H9 (cell line): ENCODE data around the gene ST7L. TPM values are rescaled to one million over a fixed set of nuclear protein-coding genes. Genes with fewer than 3 reads are reported as not detected.

Source experiments
- DNase-seq: peaks from one replicate; pipeline ENCODE4 v3.0.0-alpha.2; 2017
- H2AFZ ChIP-seq: one replicate; pipeline ENCODE4 v1.6.1; 2013; ENCODE audit warnings: mild to moderate bottlenecking, low read length, control low read depth, moderate library complexity
- H2AK5ac ChIP-seq: 2 replicates; pipeline ENCODE4 v1.6.1; 2013; ENCODE audit warnings: low read length, control low read depth, mixed read lengths; ENCODE audit not compliant: insufficient read length
- H2BK120ac ChIP-seq: one replicate; pipeline ENCODE4 v1.6.1; 2013; ENCODE audit warnings: low read depth, mild to moderate bottlenecking, low read length, control low read depth, inconsistent platforms; ENCODE audit not compliant: poor library complexity, severe bottlenecking
- H2BK12ac ChIP-seq: 2 replicates; pipeline ENCODE4 v1.6.1; 2013; ENCODE audit warnings: low read length, control low read depth, mixed read lengths, low read depth; ENCODE audit not compliant: insufficient read length
- H2BK15ac ChIP-seq: 2 replicates; pipeline ENCODE4 v1.6.1; 2013; ENCODE audit warnings: low read depth, low read length, control low read depth
- H2BK20ac ChIP-seq: one replicate; pipeline ENCODE4 v1.6.1; 2013; ENCODE audit warnings: low read depth, mild to moderate bottlenecking, low read length, control low read depth, inconsistent platforms; ENCODE audit not compliant: poor library complexity, severe bottlenecking
- H2BK5ac ChIP-seq: 2 replicates; pipeline ENCODE4 v1.6.1; 2013; ENCODE audit warnings: low read length, control low read depth, mixed read lengths; ENCODE audit not compliant: insufficient read length
- H3K14ac ChIP-seq: 2 replicates; pipeline ENCODE4 v1.6.1; 2013; ENCODE audit warnings: low read length, control low read depth; ENCODE audit not compliant: insufficient read depth
- H3K18ac ChIP-seq: 2 replicates; pipeline ENCODE4 v1.6.1; 2013; ENCODE audit warnings: low read depth, mild to moderate bottlenecking, mixed read lengths, low read length, control low read depth; ENCODE audit not compliant: insufficient read length
- H3K23ac ChIP-seq: 2 replicates; pipeline ENCODE4 v1.6.1; 2013; ENCODE audit warnings: low read length, control low read depth, mixed read lengths, low read depth; ENCODE audit not compliant: insufficient read length
- H3K23me2 ChIP-seq: 2 replicates; pipeline ENCODE4 v1.6.1; 2013; ENCODE audit warnings: low read depth, mild to moderate bottlenecking, mixed read lengths, low read length, control low read depth; ENCODE audit not compliant: insufficient read length, poor library complexity, severe bottlenecking
- H3K27ac ChIP-seq: 2 replicates; pipeline ENCODE4 v1.5.1; 2013; ENCODE audit warnings: low read length, control low read depth, mixed read lengths, low read depth; ENCODE audit not compliant: insufficient read length
- H3K27me3 ChIP-seq: 2 replicates; pipeline ENCODE4 v1.6.1; 2013; ENCODE audit warnings: low read length, control low read depth, inconsistent platforms; ENCODE audit not compliant: insufficient read depth
- H3K4ac ChIP-seq: 2 replicates; pipeline ENCODE4 v1.6.1; 2013; ENCODE audit warnings: low read depth, mild to moderate bottlenecking, control low read depth, inconsistent platforms, low read length, moderate library complexity
- H3K4me1 ChIP-seq: 2 replicates; pipeline ENCODE4 v1.6.1; 2013; ENCODE audit warnings: low read length, control low read depth, inconsistent platforms; ENCODE audit not compliant: insufficient read depth
- H3K4me2 ChIP-seq: 2 replicates; pipeline ENCODE4 v1.6.1; 2013; ENCODE audit warnings: low read length, control low read depth, mixed read lengths; ENCODE audit not compliant: insufficient read length, insufficient read depth
- H3K56ac ChIP-seq: 2 replicates; pipeline ENCODE4 v1.6.1; 2013; ENCODE audit warnings: low read depth, mild to moderate bottlenecking, mixed read lengths, low read length, control low read depth; ENCODE audit not compliant: insufficient read length
- H3K79me1 ChIP-seq: 2 replicates; pipeline ENCODE4 v1.6.1; 2013; ENCODE audit warnings: low read depth, mild to moderate bottlenecking, moderate library complexity, low read length, control low read depth, inconsistent platforms; ENCODE audit not compliant: insufficient read depth, poor library complexity, severe bottlenecking
- H3K79me2 ChIP-seq: 2 replicates; pipeline ENCODE4 v1.6.1; 2013; ENCODE audit warnings: low read length, control low read depth, inconsistent platforms; ENCODE audit not compliant: insufficient read depth
- H3K9ac ChIP-seq: 2 replicates; pipeline ENCODE4 v1.6.1; 2013; ENCODE audit warnings: low read length, control low read depth, mixed read lengths; ENCODE audit not compliant: insufficient read length; ENCODE audit errors: extremely low read depth
- H3K9me3 ChIP-seq: one replicate; pipeline ENCODE4 v1.6.1; 2013; ENCODE audit warnings: low read depth, low read length, inconsistent platforms; ENCODE audit not compliant: control insufficient read depth
- H3T11ph ChIP-seq: one replicate; pipeline ENCODE4 v1.6.1; 2013; ENCODE audit warnings: mild to moderate bottlenecking, low read length, control low read depth, inconsistent platforms
- H4K20me1 ChIP-seq: one replicate; pipeline ENCODE4 v1.6.1; 2013; ENCODE audit not compliant: control insufficient read depth, insufficient read length, insufficient read depth
- H4K5ac ChIP-seq: 2 replicates; pipeline ENCODE4 v1.6.1; 2013; ENCODE audit warnings: low read depth, mild to moderate bottlenecking, mixed read lengths, low read length, control low read depth; ENCODE audit not compliant: insufficient read length
- H4K8ac ChIP-seq: replicated peaks from 2 replicates; pipeline ENCODE4 v1.6.1; 2013; ENCODE audit warnings: low read length, control low read depth, mixed read lengths, low read depth; ENCODE audit not compliant: insufficient read length
- H4K91ac ChIP-seq: 2 replicates; pipeline ENCODE4 v1.6.1; 2013; ENCODE audit warnings: low read depth, mild to moderate bottlenecking, moderate library complexity, mixed read lengths, low read length, control low read depth; ENCODE audit not compliant: insufficient read length
- H3K27ac Mint-ChIP-seq, 3 experiments: 2 replicates in 2 of 3; 3 replicates in 1 of 3; pipeline ENCODE4 v1.8.0; 2020 to 2021; ENCODE audit warnings: mixed read lengths in 3 of 3, mild to moderate bottlenecking in 1 of 3, moderate library complexity in 1 of 3
- H3K27me3 Mint-ChIP-seq: 2 replicates; pipeline ENCODE4 v1.8.0; 2021; ENCODE audit warnings: low read depth, mild to moderate bottlenecking, moderate library complexity, mixed read lengths
- H3K36me3 Mint-ChIP-seq, 3 experiments: 2 replicates in 2 of 3; 3 replicates in 1 of 3; pipeline ENCODE4 v1.8.0; 2020 to 2021; ENCODE audit warnings: low read depth in 3 of 3, mixed read lengths in 3 of 3; ENCODE audit not compliant: insufficient read depth in 1 of 3
- H3K4me1 Mint-ChIP-seq, 2 experiments: 2 replicates each; pipeline ENCODE4 v1.8.0; 2020; ENCODE audit warnings: mixed read lengths in 2 of 2
- H3K4me3 Mint-ChIP-seq, 2 experiments: 2 replicates in 1 of 2; 3 replicates in 1 of 2; pipeline ENCODE4 v1.8.0; 2020 to 2021; ENCODE audit warnings: mild to moderate bottlenecking in 2 of 2, mixed read lengths in 2 of 2, moderate library complexity in 1 of 2
- H3K9me3 Mint-ChIP-seq, 2 experiments: 2 replicates in 1 of 2; 3 replicates in 1 of 2; pipeline ENCODE4 v1.8.0; 2020; ENCODE audit warnings: mild to moderate bottlenecking in 2 of 2, mixed read lengths in 2 of 2, moderate library complexity in 1 of 2
- WGBS: extraction: QIAGEN DNeasy Blood & Tissue Kit; methylation state at CpG from one replicate; pipeline ENCODE4 v1.1.7; 2013; ENCODE audit warnings: missing lambda C conversion rate, low lambda C conversion rate, mixed read lengths; ENCODE audit not compliant: insufficient read length; ENCODE audit errors: extremely low coverage; 5-methylcytosine and 5-hydroxymethylcytosine counted together
- total RNA-seq: library from RNA; stranded (reverse); gene quantifications from 2 replicates; pipeline ENCODE4 v1.2.1, GENCODE V29; 2021
- TF ChIP-seq, protein P1 (sequence below): fragments of 200-600 bp; sonication (generic); conservative IDR thresholded peaks from 3 replicates; pipeline ENCODE4 v1.8.0; 2021; ENCODE audit warnings: antibody characterized with exemption, mild to moderate bottlenecking

Gene ST7L
- total RNA-seq, 1 experiment from 2014 or later, result 16.0 TPM

GRCh38 chr1:112478314-112478713 lies 140.6 kb downstream of the ST7L start:
- Mint-ChIP-seq H3K36me3 (peaks cover 0 to 8% (median 3%) of the 10 kb centered on the region in 3 experiments; a peak in 4 of 7 replicates), H3K4me3 (no peak overlapping the region), H3K27me3 (no peaks in the 10 kb centered on the region; the same call in 1 of the 2 replicates), H3K27ac (no peak overlapping the region), H3K9me3 (peaks cover 21 to 39% of the 10 kb centered on the region in 2 experiments), H3K4me1 (peaks cover 0 to 3% of the 10 kb centered on the region in 2 experiments; a peak in 2 of 4 replicates)
- no peak overlapping the region for H3K4me2 ChIP-seq
- no peak overlapping the region for H3K27ac ChIP-seq
- no peaks in the 10 kb centered on the region for H3K9me3 ChIP-seq
- H3K23me2 ChIP-seq, result no peaks in the 10 kb centered on the region
- no CpG with 5 or more reads among the region's 1 CpG for WGBS
- no peaks in the 10 kb centered on the region for H4K20me1 ChIP-seq
- H3K79me2 ChIP-seq, result no peaks in the 10 kb centered on the region
- H4K91ac ChIP-seq, result no peak overlapping the region
- no peaks in the 10 kb centered on the region for H3K79me1 ChIP-seq
- H3K4me1 ChIP-seq, result no peaks in the 10 kb centered on the region
- H3K56ac ChIP-seq, result no peak overlapping the region
- DNase-seq, result no peak
- no peak overlapping the region for H3K18ac ChIP-seq
- H2BK5ac ChIP-seq, result no peak overlapping the region
- H2AK5ac ChIP-seq, result no peak overlapping the region
- TF ChIP-seq, protein P1, sequence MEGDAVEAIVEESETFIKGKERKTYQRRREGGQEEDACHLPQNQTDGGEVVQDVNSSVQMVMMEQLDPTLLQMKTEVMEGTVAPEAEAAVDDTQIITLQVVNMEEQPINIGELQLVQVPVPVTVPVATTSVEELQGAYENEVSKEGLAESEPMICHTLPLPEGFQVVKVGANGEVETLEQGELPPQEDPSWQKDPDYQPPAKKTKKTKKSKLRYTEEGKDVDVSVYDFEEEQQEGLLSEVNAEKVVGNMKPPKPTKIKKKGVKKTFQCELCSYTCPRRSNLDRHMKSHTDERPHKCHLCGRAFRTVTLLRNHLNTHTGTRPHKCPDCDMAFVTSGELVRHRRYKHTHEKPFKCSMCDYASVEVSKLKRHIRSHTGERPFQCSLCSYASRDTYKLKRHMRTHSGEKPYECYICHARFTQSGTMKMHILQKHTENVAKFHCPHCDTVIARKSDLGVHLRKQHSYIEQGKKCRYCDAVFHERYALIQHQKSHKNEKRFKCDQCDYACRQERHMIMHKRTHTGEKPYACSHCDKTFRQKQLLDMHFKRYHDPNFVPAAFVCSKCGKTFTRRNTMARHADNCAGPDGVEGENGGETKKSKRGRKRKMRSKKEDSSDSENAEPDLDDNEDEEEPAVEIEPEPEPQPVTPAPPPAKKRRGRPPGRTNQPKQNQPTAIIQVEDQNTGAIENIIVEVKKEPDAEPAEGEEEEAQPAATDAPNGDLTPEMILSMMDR, result no peak
- H2BK120ac ChIP-seq, result no peak overlapping the region
- H2BK15ac ChIP-seq, result no peak overlapping the region
- H3K23ac ChIP-seq, result no peak overlapping the region
- H3K14ac ChIP-seq, result no peak overlapping the region
- no peak overlapping the region for H3K4ac ChIP-seq
- no peak overlapping the region for H2AFZ ChIP-seq
- no peak overlapping the region for H2BK12ac ChIP-seq
- H4K8ac ChIP-seq, result no peak overlapping the region
- no peak overlapping the region for H4K5ac ChIP-seq
- no peak overlapping the region for H3K9ac ChIP-seq
- H3T11ph ChIP-seq, result no peak overlapping the region
- H3K27me3 ChIP-seq, result no peaks in the 10 kb centered on the region
- no peak overlapping the region for H2BK20ac ChIP-seq
